GM18508 (cell line): ENCODE data around the gene GALNT8.
"Not testable (repeated sequence)": the region's sequence is repeated elsewhere in the genome, so short reads cannot be mapped to it uniquely, and the experiment has no call there.

Experiments
- ATAC-seq: cut with Tn5 transposase; IDR thresholded peaks from one replicate; pipeline ENCODE4 v1.9.1; 2021; ENCODE audit warnings: moderate number of reproducible peaks; ENCODE audit not compliant: insufficient read depth, unreplicated experiment

Gene GALNT8

DNA sequence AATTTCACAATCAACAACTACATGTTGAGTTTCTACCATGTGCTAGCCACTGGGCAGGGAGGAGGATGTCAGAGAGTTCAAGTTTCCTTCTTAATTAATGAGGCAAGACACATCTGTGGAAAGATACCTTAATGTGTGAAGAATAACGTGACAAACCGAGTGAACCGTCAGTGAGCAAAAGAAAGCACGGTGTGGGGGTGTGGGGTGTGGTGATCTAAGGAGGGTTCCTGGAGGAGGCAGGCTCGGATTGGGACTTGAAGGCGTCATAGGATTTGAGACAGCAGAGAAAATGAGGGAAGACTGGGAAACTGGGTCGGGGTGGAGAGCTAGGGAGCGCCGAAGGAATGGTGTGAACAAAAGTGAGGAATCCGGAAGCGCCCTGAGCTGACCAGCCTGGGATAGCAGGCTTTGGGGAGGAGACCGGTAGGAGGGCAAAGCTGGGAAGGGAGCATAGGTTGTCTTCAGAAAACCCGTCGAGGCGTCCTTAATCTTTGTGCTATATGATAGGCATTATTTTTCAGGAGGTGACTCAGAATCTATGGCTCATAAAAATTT, 22.3 kb downstream of the GALNT8 start:
- ATAC-seq = no peak

DNA sequence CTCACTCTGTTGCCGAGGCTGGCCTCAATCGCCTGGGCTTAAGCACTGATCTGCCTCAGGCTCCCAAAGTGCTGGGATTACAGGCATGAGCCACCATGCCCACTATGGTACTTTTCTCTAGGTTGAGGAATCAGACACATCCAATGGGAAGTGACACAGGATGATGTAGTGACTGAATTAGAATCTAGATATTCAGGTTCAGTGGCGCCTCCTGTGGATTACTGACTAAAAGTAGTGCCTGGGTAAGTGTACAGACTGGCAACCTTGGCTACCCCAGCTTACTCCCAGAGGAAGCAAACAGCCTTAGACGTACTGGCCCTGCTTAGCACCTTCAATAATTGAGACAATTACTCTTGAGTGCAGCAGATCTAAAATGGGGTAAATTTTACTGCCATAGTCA, 22.8 kb downstream of the GALNT8 start:
- no peak for ATAC-seq

DNA sequence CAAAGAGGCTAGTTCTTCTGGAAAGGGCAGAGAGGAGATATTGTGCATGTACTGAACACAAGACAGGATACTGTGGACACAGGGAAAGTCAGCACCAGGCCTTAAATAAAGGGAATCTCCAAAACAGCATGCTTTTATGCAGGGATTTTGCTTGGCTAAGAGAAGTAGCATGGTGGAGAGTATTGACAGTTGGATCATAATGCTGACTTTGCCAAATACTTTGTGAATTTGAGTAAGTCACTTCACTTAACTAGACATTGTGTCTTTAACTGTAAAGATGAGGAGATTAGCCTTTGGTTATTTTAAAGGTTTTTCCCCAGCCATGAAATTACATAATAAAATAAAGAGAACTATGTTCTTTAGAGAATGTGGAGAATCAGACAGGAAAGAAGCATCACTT, 24.5 kb downstream of the GALNT8 start:
- ATAC-seq = no peak

DNA sequence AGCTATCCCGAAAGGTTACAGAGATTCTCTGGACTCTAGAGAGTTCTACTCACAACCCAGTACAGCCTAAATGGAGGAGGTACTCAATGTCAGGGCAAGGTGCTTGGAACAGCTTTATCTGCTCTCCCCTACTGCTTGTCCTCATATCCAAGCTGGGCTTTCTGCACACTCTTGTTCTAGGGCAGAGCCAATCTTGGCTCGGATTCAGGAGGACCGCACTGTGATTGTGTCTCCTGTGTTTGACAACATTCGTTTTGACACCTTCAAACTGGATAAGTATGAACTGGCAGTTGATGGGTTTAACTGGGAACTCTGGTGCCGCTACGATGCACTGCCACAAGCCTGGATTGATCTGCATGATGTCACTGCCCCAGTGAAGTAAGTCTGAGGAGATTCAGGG, 25.0 kb downstream of the GALNT8 start:
- ATAC-seq = no peak

DNA sequence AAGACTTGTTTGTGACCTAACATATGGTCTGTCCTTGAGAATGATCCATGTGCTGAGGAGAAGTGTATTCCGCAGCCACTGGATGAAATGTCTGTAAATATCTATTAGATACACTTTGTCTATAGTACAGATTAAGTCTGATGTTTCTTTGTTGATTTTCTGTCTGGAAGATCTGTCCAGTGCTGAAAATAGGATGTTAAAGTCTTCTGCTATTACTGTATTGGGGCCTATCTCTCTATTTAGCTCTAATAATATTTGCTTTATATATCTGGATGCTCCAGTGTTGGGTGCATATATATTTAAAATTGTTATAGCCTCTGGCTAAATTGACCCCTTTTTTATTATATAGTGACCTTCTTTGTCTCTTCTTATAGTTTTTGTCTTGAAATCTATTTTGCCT, 31.5 kb downstream of the GALNT8 start:
- ATAC-seq = not testable (repeated sequence)

DNA sequence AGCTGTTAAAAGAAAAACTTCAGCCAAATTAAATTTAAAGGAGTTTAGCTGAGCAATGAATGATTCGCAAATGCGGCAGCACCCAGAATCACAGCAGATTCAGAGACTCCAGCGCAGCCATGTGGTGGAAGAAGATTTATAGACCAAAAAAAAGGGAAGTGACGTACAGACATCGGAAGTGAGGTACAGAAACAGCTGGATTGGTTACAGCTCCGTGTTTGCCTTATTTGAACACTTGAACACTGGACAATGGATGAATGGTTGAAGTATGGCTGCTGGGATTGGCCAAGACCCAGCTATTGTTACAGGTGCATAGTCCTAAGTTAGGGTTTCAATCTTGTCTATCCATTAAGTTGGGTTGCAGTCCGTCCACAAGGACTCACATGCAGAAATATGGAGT, 42.6 kb downstream of the GALNT8 start:
- ATAC-seq = no peak

DNA sequence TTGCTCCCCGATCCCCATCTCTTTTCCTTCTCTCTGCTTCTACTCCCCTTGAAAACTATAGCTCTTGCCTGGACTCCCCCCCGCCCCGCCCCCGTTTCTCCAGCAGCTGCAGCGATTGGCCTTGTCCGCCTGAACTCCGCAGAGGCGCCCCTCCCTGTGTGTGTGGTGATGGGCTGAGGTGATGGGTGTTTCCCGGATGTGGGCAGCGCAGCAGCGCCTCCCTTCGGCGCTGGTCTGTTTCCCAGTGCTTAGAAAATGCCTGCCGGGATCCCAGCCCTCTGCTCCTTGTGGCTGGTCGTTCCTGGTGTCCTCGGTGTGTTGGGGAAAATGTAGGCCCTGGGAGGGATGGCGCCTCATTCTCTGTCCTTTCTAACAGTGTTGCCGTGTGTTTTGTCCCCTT, 43.3 kb downstream of the GALNT8 start:
- ATAC-seq = no peak

DNA sequence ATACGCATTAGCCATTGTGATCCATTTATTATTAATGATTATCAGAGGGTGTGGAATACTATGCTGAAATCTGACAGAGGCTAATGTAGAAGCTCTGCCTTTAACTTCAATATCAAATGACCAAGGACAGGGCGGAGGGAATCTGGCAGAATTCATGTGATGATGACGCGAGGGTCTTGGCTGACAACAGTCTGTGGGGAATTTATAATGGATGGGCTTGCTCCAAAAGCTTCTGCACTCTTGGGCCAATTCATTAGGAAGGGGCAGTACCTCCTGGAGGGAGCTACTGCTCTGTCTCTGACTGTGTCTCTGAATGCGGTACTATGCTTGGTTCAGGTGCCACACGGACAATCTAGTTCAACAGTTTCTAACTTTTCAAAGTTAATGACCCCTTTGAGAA, 46.2 kb downstream of the GALNT8 start:
- ATAC-seq = no peak

DNA sequence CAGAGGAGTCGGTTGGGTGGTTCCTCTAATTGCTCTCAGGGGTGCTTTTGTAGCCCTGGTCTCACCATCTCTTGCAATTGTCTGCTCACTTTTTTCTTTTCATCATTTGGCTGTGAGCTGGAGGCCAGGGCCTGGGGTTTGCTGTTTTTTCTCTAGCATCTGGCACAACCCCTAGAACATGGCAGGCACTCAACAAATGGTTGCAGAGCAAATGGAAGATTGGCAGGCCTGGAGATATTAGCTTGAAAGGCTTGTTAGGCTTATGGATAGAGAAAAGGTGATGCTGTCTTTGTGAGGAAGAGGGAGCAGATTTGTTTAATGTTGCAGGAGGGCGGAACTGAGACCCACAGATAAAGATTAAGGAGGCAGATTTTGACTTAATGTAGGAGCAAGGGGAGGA, 47.0 kb downstream of the GALNT8 start:
- ATAC-seq = no peak

DNA sequence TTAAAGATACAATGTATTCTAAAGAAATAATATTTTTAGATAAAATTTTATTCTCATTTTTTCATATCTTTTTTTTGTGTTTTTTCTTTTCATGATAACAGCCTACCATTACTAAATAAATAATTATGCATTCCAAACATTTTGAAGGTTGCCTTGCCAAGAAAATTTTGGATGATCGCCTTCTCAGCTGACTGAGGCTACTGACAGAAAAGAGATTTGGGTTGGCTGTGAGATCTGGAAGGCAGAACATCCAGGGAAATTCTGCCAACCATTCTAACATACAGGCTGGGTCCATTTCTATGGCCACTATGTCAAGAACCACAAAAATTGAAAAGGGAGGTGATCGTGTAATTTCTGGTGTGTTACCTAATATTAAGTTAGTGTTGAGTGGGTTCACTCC, 48.1 kb downstream of the GALNT8 start:
- no peak for ATAC-seq

DNA sequence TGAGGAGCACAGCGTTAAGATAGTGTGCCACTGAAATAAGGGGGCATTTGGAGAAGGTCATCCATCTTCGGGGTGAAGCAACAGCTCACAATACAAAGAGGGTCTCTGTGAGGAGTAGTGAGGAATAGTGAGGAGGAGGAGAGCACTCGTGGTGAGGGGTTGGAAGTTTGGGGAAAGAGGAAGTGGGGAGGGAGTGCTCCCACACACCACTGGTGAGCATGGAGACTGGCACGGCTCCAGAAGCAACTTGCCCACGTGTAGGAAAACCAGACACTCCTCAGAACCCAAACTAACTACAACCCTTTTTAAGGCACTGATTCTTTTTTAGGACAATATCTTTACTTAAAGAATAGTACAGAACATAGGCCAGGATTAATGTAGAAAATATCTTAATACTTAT, 48.9 kb downstream of the GALNT8 start:
- no peak for ATAC-seq

DNA sequence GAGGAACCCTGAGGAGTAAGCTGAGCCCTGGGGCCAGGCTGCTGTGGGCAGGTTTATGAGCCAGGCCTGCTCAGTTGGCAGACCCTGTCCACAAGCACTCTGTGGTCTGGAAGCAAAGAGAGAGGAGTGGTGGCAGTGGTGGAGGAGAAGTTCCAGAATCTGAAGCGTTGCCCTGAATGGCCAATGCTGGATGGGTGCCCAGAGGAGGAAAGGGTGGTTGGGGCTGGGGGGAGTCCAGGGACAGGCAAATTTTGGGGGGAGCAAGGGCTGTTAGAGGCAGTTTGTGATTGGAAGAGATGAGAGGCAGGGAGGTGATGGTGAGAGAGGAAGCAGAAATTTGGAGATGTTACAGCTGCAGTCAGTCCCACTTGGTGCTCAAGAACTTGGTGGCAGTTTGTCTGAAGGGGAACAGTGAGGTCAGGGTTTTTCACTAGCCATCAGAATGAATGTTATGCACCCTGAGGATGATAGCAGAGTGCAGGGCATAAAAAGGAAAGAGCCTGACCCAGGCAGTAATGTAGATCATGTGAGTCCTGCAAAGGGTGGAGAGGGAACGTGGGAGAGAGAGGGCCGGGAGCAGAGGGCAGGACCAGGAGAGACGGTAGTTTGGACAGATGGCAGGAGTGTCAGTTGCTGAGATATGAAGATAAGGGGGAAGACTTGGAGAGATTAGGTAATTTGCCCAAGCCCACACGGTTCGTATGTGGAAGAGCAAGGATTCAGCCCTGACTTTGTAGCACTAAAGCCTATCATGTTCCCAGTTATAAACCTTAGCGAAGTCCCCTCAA, 51.2 kb downstream of the GALNT8 start:
- no peak for ATAC-seq

DNA sequence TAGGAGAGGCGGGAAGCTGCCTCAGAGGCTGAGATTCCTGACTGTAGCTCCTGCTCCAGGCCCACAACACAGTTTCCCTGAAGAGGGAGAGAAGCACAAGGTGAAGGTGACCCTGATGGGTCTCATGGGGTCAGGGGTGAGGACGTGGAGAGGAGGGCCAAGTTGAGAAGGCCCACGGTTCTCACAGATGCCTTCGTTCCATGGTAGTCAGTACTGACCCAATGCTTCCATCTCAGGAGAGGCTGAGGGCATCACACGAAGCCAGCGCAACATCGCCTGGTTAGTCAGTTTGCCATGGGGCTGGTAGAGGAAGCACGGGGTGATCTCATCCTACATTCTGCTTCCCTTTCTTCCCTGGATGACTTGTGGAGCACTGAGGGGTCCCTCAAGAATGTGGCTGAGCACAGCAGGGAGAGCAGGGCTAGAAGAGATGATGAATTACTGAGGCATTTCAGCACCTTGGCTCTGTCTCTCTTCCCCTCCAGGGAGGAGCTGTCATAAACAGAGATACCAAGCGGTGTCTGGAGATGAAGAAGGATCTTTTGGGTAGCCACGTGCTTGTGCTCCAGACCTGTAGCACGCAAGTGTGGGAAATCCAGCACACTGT, 51.9 kb downstream of the GALNT8 start:
- ATAC-seq = no peak

DNA sequence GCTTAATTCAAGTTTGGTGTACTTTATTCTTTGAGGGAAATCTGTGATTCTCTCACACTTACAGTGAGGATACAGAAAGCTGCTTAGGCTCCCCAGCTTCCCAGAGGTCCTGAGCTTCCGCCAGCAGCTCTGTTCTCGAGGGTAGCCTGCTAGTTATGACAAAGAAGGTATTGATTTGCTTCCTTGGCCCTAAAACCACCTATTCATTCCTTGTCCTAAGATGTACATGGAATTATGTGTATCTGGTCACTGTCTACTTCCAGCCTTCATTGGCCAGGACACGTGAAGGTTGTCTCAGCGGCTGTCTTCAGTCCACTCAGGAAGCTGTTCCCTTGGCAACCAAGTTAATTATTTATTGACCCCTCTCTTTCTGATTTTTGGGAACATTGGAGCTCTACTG, 55.7 kb downstream of the GALNT8 start:
- ATAC-seq = no peak

DNA sequence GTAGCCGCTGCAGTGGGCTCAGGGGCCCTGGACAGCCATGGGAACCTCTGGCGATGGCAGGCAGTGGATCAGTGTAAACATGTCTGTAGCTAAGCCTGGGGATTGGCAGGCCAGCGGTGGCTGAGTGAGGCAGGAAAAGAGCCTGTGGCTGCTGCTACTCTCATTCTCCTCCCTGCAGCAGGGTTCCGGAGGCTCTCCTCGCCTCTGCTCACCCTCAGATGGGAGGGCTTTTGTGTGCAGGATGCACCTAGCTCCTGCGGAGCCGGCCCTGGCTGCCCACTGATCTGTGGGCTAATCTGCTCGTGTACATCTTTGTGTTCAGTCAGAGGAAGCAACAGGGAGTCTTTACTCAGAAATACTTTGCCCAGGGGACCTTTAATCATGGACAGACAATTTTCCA, 59.5 kb downstream of the GALNT8 start:
- no peak for ATAC-seq

DNA sequence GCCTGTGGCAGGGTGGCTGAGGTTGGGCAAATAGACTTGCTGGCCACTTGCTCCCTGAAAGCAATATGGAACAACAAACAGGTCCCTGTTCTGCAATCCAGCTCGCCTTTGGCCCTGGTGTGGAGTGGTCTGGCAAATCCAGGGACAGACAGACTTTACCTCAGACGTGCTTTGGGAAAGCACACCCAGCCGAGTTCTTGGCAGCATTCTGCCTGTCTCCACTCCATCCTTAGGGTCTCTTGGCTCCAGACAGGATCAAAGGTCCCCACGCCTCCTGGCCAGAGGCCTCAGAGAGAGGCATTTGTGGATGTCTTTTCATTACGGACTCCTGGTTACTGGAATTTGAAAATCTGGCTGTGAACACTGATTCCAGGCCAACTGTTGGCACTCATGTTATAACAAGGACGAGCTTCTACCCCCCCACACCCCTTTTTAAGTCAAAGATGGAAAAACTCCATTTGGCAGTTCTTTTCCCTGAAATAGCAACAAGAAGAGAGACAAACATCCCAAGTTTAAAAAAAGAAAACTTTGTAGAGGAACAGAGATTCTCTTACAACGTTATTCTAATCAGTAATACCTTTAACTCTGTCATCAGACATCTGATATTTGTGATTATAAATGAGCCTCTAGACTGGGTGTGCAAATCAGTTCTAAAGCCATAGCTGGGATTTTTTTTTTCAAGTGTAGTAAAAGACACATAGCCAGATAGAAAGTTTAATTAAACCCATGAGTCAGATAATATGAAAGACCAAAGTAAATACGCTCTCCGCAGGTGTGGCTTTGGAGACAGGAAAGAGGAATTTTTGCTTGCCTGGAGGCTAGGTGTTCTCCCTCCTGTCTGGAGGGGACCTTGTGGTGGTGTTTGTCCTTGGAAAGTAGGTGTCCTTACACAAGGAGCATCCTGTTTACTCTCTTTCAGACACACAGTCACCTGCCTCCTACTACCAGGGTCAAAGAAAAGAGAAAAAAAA, 60.7 kb downstream of the GALNT8 start:
- ATAC-seq = no peak

DNA sequence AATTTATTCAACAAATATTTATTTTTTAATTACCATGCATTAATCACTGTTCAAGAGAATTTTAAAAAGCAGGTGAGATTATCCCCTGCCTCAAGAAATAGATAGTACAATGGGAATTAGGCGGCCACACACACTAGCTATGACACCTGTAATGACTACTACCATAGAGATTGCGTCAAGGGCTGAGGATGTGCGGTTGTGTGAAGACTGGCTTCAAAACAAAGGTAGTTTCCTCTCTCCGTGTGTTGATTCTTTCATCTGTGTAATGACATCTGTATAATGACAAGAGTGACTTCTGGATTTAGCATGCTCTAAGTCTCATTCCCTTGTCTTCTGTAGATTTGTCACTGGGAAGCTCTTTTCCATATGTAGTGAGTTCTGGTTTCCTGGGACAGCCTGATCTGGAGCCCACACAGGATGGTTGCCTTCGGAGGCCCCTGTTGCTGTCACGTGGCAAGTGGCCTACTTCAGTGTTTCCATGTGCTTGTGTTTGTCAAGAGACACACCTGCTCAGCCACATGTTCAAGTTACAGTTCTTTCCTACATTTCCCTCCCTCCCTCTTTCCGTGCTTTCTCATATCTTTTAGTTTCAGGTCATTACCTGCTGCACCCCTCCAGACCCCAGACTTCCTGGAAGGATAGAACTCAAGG, 64.3 kb downstream of the GALNT8 start:
- no peak for ATAC-seq

DNA sequence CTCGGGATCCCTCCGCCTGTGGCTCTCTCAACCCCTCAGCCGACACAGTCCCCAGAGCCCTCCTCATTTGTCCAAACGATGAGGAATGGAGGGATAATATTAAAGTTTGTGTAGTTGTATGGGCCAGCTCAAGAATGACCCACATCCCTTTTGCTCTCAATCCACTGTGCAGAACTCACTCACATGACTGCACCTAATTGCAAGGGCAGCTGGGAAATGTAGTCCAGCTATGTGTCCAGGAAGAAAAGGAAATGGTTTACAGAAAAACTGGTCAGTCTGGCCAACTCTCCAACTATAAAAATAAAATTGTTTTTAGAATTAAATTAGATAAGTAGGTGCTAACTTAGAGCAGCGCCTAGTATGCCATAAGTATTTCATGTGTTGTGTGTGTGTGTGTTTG, 66.6 kb downstream of the GALNT8 start:
- ATAC-seq = no peak

DNA sequence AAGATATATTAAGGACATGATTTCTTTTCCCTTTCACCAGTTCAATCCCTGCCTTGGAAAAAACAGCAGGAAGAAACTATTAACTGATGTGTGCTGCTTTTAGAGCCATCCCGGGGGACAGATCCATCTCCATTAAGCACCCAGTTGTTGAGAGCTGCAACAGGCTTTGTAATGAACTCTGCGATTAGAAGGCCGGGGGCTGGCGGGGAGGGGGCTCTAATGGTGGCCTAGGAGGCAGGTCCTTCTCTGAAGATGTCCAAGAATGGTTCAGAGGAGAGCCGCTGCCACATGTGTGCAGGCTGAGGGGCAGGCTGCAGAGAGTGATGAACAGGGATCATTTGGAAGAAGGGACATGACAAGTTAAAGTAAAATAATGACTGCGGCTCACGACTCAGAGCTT, 67.8 kb downstream of the GALNT8 start:
- ATAC-seq = no peak

DNA sequence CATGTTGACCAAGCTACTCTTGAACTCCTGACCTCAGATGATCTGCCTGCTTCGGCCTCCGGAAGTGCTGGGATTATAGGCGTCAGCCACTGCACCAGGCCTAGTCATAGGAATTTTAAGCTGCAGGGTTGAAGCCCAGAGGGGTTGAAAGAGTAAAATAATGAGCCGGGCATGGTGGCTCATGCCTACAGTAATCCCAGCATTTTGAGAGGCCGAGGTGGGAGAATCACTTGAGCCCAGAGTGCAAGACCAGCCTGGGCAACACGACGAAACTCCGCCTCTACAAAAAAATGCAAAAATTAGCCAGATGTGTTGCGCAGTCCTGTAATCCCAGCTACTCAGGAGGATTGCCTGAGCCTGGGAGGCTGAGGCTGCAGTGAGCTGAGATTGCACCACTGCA, 69.6 kb downstream of the GALNT8 start:
- no peak for ATAC-seq
